HT1080 (cell line): ENCODE data around the gene TRIM22. TPM values are rescaled to one million over a fixed set of nuclear protein-coding genes. Genes with fewer than 3 reads are reported as not detected.

Source experiments
- DNase-seq: peaks from one replicate; pipeline ENCODE4 v3.0.0-alpha.2; 2015; ENCODE audit warnings: low read depth
- total RNA-seq: library from RNA; depleted of rRNA; stranded (reverse); fragments of >200 nt; shearing (Covaris generic); gene quantifications from 2 replicates; pipeline ENCODE4 v1.2.3, GENCODE V29; 2014; rRNA removed

The TRIM22 gene
- total RNA-seq, 1 experiment from 2014 or later: 18.4 TPM

DNA sequence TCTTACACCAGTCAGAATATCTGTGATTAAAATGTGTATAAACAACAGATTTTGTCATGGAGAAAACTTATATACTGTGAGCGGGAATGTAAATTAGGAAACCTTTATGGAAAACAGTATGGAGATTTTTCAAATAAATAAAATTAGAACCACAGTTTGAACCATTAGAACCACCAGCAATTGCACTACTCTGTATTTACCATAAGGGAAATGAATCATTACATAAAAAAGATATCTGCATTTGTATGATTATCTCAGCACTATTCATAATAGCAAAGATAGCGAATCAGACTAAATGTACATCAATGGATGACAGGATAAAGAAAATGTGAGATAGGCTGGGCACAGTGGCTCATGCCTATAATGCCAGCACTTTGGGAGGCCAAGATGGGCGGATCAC lies 57.0 kb downstream of the TRIM22 start:
- no peak for DNase-seq

DNA sequence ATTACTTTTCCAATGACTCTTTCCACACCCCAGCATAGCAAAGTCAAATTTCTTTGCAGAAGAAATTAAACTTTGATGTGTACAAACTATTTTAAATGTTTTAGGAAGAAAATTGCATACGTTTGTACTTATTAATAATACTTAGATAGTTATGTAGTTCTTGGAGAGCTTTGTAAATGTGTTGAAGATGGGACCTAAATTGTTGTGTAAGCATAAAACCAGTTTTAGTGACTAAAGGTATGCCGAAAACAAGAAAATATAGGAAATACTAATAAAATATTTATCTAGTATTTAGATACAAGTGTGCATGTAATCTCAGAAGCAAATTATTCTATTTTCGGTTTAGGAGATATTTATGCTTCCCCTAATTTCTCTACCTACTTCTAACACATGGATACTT lies 60.2 kb downstream of the TRIM22 start:
- no peak for DNase-seq

DNA sequence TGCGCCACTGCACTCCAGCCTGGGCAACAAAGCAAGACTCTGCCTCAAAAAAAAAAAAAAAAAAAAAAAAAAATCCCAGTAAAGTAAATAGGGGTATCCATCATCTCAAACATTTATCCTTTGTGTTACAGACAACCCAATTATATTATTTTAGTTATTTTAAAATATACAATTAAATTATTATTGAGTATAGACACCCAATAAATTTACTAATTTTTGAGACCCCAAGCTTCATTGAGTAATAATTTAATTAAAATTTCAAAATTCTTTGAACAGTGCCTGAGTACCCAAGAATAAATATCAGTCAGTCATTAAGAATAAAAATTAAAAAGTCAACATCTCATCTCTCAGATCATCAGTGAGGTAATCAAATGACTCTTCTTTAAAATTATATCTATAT lies 64.4 kb downstream of the TRIM22 start, which contains the start of gene OR52N4:
Gene OR52N4, plus strand, starts transcription at position 301 of the 400 bp plus-strand sequence. CDS start 498 bp downstream, outside the sequence.
- no peak for DNase-seq

Other genes with a start within 250 kb of the TRIM22 start
- 2.9 and 3.1 TPM in 2 replicates for gene OR51I1, start 248.3 kb upstream of the TRIM22 start, total RNA-seq
- 0.03 TPM in 1 of 2 replicates, not detected in the other for gene OR51I2, start 240.5 kb upstream of the TRIM22 start, total RNA-seq
- gene OR52D1, start 201.1 kb upstream of the TRIM22 start, total RNA-seq: not detected in 2 replicates
- not detected in 2 replicates for gene UBQLN3, start 179.8 kb upstream of the TRIM22 start, total RNA-seq
- 0.07 TPM in 1 of 2 replicates, not detected in the other for gene UBQLNL, start 173.1 kb upstream of the TRIM22 start, total RNA-seq
- not detected in 2 replicates for gene OR52H1, start 141.2 kb upstream of the TRIM22 start, total RNA-seq
- gene OR52B6, start 108.9 kb upstream of the TRIM22 start, total RNA-seq: not detected in 2 replicates
- gene TRIM6, start 93.2 kb upstream of the TRIM22 start, total RNA-seq: 3.6 and 4.8 TPM in 2 replicates
- 1.9 and 3.6 TPM in 2 replicates for gene TRIM34, start 64.8 kb upstream of the TRIM22 start, total RNA-seq
- gene TRIM5, start 4.7 kb upstream of the TRIM22 start, total RNA-seq: 22.5 and 29.2 TPM in 2 replicates
- not detected in 2 replicates for gene OR56B1, start 46.7 kb downstream of the TRIM22 start, total RNA-seq
- gene OR52N4, start 64.5 kb downstream of the TRIM22 start, total RNA-seq: not detected in 2 replicates
- gene OR52N5, start 93.6 kb downstream of the TRIM22 start, total RNA-seq: not detected in 2 replicates
- gene OR52N1, start 101.5 kb downstream of the TRIM22 start, total RNA-seq: not detected in 2 replicates
- not detected in 2 replicates for gene OR52N2, start 119.1 kb downstream of the TRIM22 start, total RNA-seq
- gene OR52E6, start 152.1 kb downstream of the TRIM22 start, total RNA-seq: not detected in 2 replicates
- gene OR52E8, start 167.9 kb downstream of the TRIM22 start, total RNA-seq: not detected in 2 replicates
- not detected in 2 replicates for gene OR52E4, start 190.8 kb downstream of the TRIM22 start, total RNA-seq
- not detected in 2 replicates for gene OR52E5, start 203.4 kb downstream of the TRIM22 start, total RNA-seq